CD4-positive, alpha-beta T cell treated with Interleukin-15 for 1 hour (primary cell): ENCODE data around the gene CTSS.
A peak's percentile ranks its signal among the peaks of the same experiment; 100 is the strongest.
"Not testable (repeated sequence)": the region's sequence is repeated elsewhere in the genome, so short reads cannot be mapped to it uniquely, and the experiment has no call there.

Source experiments
- DNase-seq: peaks from one replicate; pipeline ENCODE4 v3.0.0-alpha.2; 2020

Gene CTSS

GRCh38 chr1:150772326-150772725 is 6.7 kb upstream of the CTSS start:
- no peak for DNase-seq

GRCh38 chr1:150767704-150768103 is 2.1 kb upstream of the CTSS start:
- DNase-seq = not testable (repeated sequence)

- not testable (repeated sequence) for DNase-seq
These were observed 361 bp upstream of the CTSS start for GRCh38 chr1:150765977-150766301.

- DNase-seq = no peak
These were observed 919 bp downstream of the CTSS start for GRCh38 chr1:150764617-150765101.

GRCh38 chr1:150763018-150763417 is 2.6 kb downstream of the CTSS start:
- no peak for DNase-seq

GRCh38 chr1:150762552-150762951 is 3.0 kb downstream of the CTSS start:
- DNase-seq = no peak

- no peak for DNase-seq
These were observed 3.8 kb downstream of the CTSS start for GRCh38 chr1:150761801-150762200.

GRCh38 chr1:150760013-150760412 is 5.6 kb downstream of the CTSS start:
- no peak for DNase-seq

- no peak for DNase-seq
These were observed 12.2 kb downstream of the CTSS start for GRCh38 chr1:150753416-150753815.

- DNase-seq = no peak
These were observed 14.1 kb downstream of the CTSS start for GRCh38 chr1:150751443-150751842.

GRCh38 chr1:150749720-150750311 is 15.8 kb downstream of the CTSS start:
- DNase-seq = no peak

- DNase-seq = no peak
These were observed 16.5 kb downstream of the CTSS start for GRCh38 chr1:150748878-150749719.

- no peak for DNase-seq
These were observed 35.4 kb downstream of the CTSS start for GRCh38 chr1:150730130-150730721.

- no peak for DNase-seq
These were observed 41.2 kb downstream of the CTSS start for GRCh38 chr1:150724336-150724735.

- no peak for DNase-seq
These were observed 44.9 kb downstream of the CTSS start, which contains the start of gene HORMAD1 for GRCh38 chr1:150720703-150721102. Gene HORMAD1, minus strand, starts transcription at chr1:150720895. Its CDS starts 1,390 bp downstream, at chr1:150719505.

GRCh38 chr1:150720098-150720497 is 45.5 kb downstream of the CTSS start:
- no peak for DNase-seq

GRCh38 chr1:150718225-150718891 is 47.2 kb downstream of the CTSS start:
- DNase-seq = no peak

GRCh38 chr1:150709031-150709430 is 56.5 kb downstream of the CTSS start:
- DNase-seq = not testable (repeated sequence)

GRCh38 chr1:150708595-150708994 is 57.0 kb downstream of the CTSS start:
- DNase-seq = no peak

GRCh38 chr1:150706091-150706490 is 59.5 kb downstream of the CTSS start:
- DNase-seq = no peak

- DNase-seq = no peak
These were observed 62.2 kb downstream of the CTSS start for GRCh38 chr1:150703427-150703826.

GRCh38 chr1:150696995-150697927 is 68.3 kb downstream of the CTSS start, which contains the start of gene GOLPH3L:
Gene GOLPH3L, minus strand, starts transcription at chr1:150697154. Its CDS starts 2,316 bp downstream, at chr1:150694838.
- DNase-seq = peak; percentile 94
